ENCODE measurements around the gene PTPN22. TPM values are rescaled to one million over a fixed set of nuclear protein-coding genes. Genes with fewer than 3 reads are reported as not detected.
A peak's percentile ranks its signal among the peaks of the same experiment; 100 is the strongest.

The PTPN22 gene
- total and polyA plus RNA-seq, 9 of the 15 experiments (the other 6 are each of a cell fraction or from before 2014, with no cell fraction given) = 0.45 to 4.6 (median 1.1) TPM

- TF ChIP-seq CBX1 (IDR thresholded peaks at IDR 0.05; ENCODE audit: low read depth) (no peak), ETS1 (conservative IDR thresholded peaks at IDR 0.05; ENCODE audit: control insufficient read depth, low read depth, low read length) (no peak), SAP30 (IDR thresholded peaks at IDR 0.05; ENCODE audit: borderline replicate concordance, insufficient read depth, low read depth, low read length, poor library complexity, severe bottlenecking) (no peak), TCF7 (IDR thresholded peaks at IDR 0.05; ENCODE audit: borderline replicate concordance) (no peak), MTA2 (IDR thresholded peaks at IDR 0.05; ENCODE audit: low read depth) (no peak), XRCC5 (IDR thresholded peaks at IDR 0.05; ENCODE audit: low read depth, low read length) (no peak), DLX4 (CRISPR knock-in tag; IDR thresholded peaks at IDR 0.05) (no peak), PCBP1 (IDR thresholded peaks at IDR 0.05; ENCODE audit: low read depth, low read length, poor library complexity, severe bottlenecking) (no peak), ZBTB7A (IDR thresholded peaks at IDR 0.05; ENCODE audit: borderline replicate concordance, control insufficient read depth, low read depth, low read length) (no peak), ZNF124 (CRISPR knock-in tag; IDR thresholded peaks at IDR 0.05) (no peak), ETV1 (tag; conservative IDR thresholded peaks at IDR 0.05; ENCODE audit: low read depth) (no peak), NFIX (CRISPR knock-in tag; IDR thresholded peaks at IDR 0.05; ENCODE audit: low read depth) (no peak), STAT5B (CRISPR knock-in tag; IDR thresholded peaks at IDR 0.05) (no peak), ZNF197 (CRISPR knock-in tag; IDR thresholded peaks at IDR 0.05; ENCODE audit: low read depth) (no peak), PREB (CRISPR knock-in tag; IDR thresholded peaks at IDR 0.05) (no peak), POLR2A (conservative IDR thresholded peaks at IDR 0.05) (no peak), HDAC1 (IDR thresholded peaks at IDR 0.05) (0 out of 4 replicates have a peak, but pooled peaks of 1 of the 2 experiments have one; percentile 23), ZFX (CRISPR knock-in tag; IDR thresholded peaks at IDR 0.05) (peak; percentile 19; the same call in 1 of the 2 replicates), YBX1 (IDR thresholded peaks at IDR 0.05) (no peak), ZNF449 (CRISPR knock-in tag; IDR thresholded peaks at IDR 0.05) (no peak), ZNF589 (CRISPR knock-in tag; IDR thresholded peaks at IDR 0.05; ENCODE audit: low read depth) (no peak), GATAD2A (IDR thresholded peaks at IDR 0.05) (no peak)
Measured at GRCh38 chr1:113809670-113810602, 61.6 kb downstream of the PTPN22 start (continued).

Data from K562 (cell line).